ENCODE data around the gene HIP1R.

Gene HIP1R

DNA sequence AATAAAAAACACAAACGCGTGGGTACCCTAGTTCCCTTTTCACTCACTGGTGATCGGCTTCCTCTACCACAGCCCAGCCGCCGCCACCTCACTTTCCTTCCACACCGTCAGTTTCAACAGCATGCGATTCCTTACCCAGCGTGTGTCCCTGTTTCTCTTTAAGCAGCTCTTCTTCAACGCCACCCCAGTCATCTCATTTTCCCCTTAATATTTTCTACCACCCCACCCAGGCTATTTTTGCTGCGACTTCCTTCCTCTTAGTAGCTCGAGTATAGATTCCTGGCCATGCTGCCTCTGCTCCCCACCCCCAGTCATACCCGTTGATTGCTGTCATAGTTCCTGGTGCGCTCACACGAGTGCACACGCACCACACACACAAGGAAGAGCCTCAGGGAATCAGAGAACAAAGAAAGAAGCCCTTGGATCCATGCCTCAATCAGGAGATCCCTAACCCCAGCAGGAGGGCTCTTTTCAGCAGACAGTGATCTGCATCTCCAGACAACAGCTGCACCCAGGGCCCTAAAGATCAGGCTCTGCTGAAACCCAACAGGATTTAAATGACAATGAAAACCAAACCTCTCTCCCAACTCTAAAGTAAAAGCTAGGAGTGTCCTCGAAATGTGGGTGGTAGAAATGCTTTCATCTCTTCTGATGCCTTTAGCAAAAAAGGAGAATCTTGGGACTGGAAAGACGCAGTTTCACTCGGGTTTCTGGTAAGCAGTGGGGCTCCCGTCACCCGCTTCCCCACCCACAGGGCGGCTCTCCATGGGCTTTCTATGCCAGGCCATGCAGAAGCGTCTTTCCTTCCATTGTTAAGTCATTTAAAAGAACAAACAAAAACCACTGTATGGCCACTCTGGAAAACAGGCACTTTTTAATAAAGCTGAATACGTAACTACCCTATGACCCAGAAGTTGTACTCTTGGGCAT, 36.9 kb downstream of the HIP1R start:
- Histone ChIP-seq H3K9me3 (ENCODE audit: control insufficient read depth, insufficient read depth, low read length) (no peaks in the 10 kb centered on the region), H3K4me1 (ENCODE audit: control insufficient read depth, low read length) (peaks cover 51% of the 10 kb centered on the region), H3K4me2 (ENCODE audit: low read length) (peak overlapping the region; percentile 74), H3F3A (ENCODE audit: control insufficient read depth, insufficient read depth) (peaks cover 24% of the 10 kb centered on the region), H4K20me1 (ENCODE audit: control insufficient read depth, insufficient read depth, low read depth, low read length) (no peaks in the 10 kb centered on the region), H3K36me3 (ENCODE audit: control insufficient read depth, low read length) (no peaks in the 10 kb centered on the region), H3K9me2 (replicated peaks; ENCODE audit: control insufficient read depth, low read length) (no peaks in the 10 kb centered on the region), H3K27me3 (ENCODE audit: control insufficient read depth, low read length) (peaks cover 3% of the 10 kb centered on the region; the same call in 1 of the 2 replicates), H3K4me3 (ENCODE audit: low read length) (peak overlapping the region; percentile 60), H3K27ac (ENCODE audit: low read depth, low read length) (no peak overlapping the region), H3K79me2 (ENCODE audit: control insufficient read depth, low read length) (no peaks in the 10 kb centered on the region)
- no peak for TF ChIP-seq EZH2phosphoT487 (IDR thresholded peaks at IDR 0.05; ENCODE audit: borderline replicate concordance, low read length)
- no peak for TF ChIP-seq CTCF (IDR thresholded peaks at IDR 0.05; ENCODE audit: low read depth, low read length, poor library complexity, severe bottlenecking)

GRCh38 chr12:122872815-122873361, 37.6 kb downstream of the HIP1R start:
- Histone ChIP-seq H3K4me1 (ENCODE audit: control insufficient read depth, low read length) (peaks cover 48% of the 10 kb centered on the region), H3K79me2 (ENCODE audit: control insufficient read depth, low read length) (no peaks in the 10 kb centered on the region), H3K4me2 (ENCODE audit: low read length) (no peak overlapping the region), H3K36me3 (ENCODE audit: control insufficient read depth, low read length) (no peaks in the 10 kb centered on the region), H3K27me3 (ENCODE audit: control insufficient read depth, low read length) (peaks cover 3% of the 10 kb centered on the region; the same call in 1 of the 2 replicates), H3K4me3 (ENCODE audit: low read length) (no peak overlapping the region), H3F3A (ENCODE audit: control insufficient read depth, insufficient read depth) (peaks cover 24% of the 10 kb centered on the region), H4K20me1 (ENCODE audit: control insufficient read depth, insufficient read depth, low read depth, low read length) (no peaks in the 10 kb centered on the region), H3K27ac (ENCODE audit: low read depth, low read length) (no peak overlapping the region), H3K9me3 (ENCODE audit: control insufficient read depth, insufficient read depth, low read length) (no peaks in the 10 kb centered on the region), H3K9me2 (replicated peaks; ENCODE audit: control insufficient read depth, low read length) (no peaks in the 10 kb centered on the region)
- TF ChIP-seq EZH2phosphoT487 (IDR thresholded peaks at IDR 0.05; ENCODE audit: borderline replicate concordance, low read length): no peak
- no peak for TF ChIP-seq CTCF (IDR thresholded peaks at IDR 0.05; ENCODE audit: low read depth, low read length, poor library complexity, severe bottlenecking)

DNA sequence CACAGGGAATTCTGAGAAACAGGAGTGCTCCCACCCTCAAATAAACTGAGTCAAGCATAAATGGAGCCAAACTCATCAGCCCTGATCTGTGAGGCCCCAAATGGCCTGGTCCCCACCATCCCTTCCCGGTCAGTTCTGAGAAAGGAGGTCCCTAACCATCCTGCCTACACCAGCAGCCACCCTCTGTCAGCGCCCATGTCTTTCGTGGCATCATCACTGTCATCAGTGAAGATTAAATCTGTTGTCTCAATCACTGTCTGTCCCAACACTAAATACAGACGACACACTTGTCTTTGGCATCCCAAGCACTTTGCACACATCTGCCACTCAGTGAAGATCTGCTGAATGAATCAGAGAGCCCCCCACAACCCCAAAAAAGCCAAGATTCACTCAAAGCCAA, 38.3 kb downstream of the HIP1R start:
- H3K4me1 ChIP-seq (ENCODE audit: control insufficient read depth, low read length): peaks cover 48% of the 10 kb centered on the region
- H3K4me3 ChIP-seq (ENCODE audit: low read length): no peak overlapping the region
- peaks cover 24% of the 10 kb centered on the region for H3F3A ChIP-seq (ENCODE audit: control insufficient read depth, insufficient read depth)
- no peak for TF ChIP-seq CTCF (IDR thresholded peaks at IDR 0.05; ENCODE audit: low read depth, low read length, poor library complexity, severe bottlenecking)
- TF ChIP-seq EZH2phosphoT487 (IDR thresholded peaks at IDR 0.05; ENCODE audit: borderline replicate concordance, low read length): no peak
- H3K4me2 ChIP-seq (ENCODE audit: low read length): no peak overlapping the region
- H3K9me3 ChIP-seq (ENCODE audit: control insufficient read depth, insufficient read depth, low read length): no peaks in the 10 kb centered on the region
- H4K20me1 ChIP-seq (ENCODE audit: control insufficient read depth, insufficient read depth, low read depth, low read length): no peaks in the 10 kb centered on the region
- no peaks in the 10 kb centered on the region for H3K79me2 ChIP-seq (ENCODE audit: control insufficient read depth, low read length)
- peaks cover 3% of the 10 kb centered on the region; the same call in 1 of the 2 replicates for H3K27me3 ChIP-seq (ENCODE audit: control insufficient read depth, low read length)
- no peak overlapping the region for H3K27ac ChIP-seq (ENCODE audit: low read depth, low read length)
- H3K9me2 ChIP-seq (replicated peaks; ENCODE audit: control insufficient read depth, low read length): no peaks in the 10 kb centered on the region
- H3K36me3 ChIP-seq (ENCODE audit: control insufficient read depth, low read length): no peaks in the 10 kb centered on the region

All from DOHH2 (cell line).